ENCODE measurements around the gene KCNMB2.

The KCNMB2 gene

GRCh38 chr3:178646186-178646862, 110.1 kb downstream of the KCNMB2 start:
- no peak for DNase-seq (ENCODE audit: low read depth in 2 of 2)

DNA sequence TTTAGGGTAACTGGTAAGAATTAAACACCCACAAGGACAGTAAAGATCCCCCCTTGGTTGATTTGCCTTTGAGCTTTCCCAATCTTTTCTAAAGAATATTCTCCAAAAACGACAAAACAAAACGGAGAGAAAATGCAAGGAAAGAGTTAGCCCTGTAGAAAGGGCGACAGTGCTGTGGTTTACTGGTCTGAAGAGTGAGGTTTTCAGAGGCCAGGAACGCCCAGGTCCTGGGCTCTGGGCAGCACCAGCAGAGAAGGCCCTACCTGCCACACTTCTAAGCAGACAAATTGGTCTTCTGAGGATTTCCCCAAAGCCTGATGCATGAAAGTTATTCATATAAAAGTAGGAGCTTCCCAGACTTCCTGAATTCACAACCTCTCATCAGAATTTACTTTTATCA, 119.3 kb downstream of the KCNMB2 start:
- DNase-seq (ENCODE audit: low read depth in 2 of 2), result no peak

- no peak for DNase-seq (ENCODE audit: low read depth in 2 of 2)
Observed at GRCh38 chr3:178658694-178659325, 122.6 kb downstream of the KCNMB2 start.

DNA sequence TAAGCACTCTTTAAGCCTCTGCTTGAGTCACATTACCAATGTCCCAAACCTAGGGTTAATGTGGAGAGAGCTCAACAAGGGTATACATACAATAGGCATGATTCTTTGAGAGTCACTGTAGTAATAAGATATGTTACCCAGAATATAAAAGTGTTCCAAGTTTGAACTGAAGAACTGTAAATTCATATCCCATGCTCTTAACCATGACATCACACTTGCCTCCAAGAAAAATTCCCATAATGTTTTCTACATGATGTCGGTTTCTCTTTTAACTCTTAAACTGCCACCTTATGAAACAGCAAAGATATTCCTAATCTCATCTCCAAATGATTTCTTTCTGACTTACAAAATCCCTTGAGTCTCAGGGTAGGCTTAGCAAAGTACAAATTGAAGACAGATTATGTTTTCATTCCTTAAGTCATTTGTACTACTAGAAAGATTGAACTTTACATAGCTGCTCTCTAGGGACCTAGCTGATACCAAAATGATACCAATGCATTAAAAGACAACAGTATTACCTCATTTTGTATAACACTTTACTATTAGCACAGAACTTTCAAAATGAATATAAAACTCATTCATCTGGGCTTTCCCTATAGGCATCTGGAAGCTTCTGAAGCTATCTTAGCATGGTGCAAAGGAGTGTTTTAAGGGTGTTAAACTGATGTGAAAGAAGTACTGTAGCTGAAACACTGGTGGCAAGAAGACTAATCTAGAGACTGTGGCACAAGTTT, 127.1 kb downstream of the KCNMB2 start:
- DNase-seq (ENCODE audit: low read depth in 2 of 2), result no peak

GRCh38 chr3:178665747-178666146, 129.5 kb downstream of the KCNMB2 start:
- DNase-seq (ENCODE audit: low read depth in 2 of 2), result no peak

- DNase-seq (ENCODE audit: low read depth in 2 of 2), result no peak
Observed at GRCh38 chr3:178669022-178669601, 132.9 kb downstream of the KCNMB2 start.

DNA sequence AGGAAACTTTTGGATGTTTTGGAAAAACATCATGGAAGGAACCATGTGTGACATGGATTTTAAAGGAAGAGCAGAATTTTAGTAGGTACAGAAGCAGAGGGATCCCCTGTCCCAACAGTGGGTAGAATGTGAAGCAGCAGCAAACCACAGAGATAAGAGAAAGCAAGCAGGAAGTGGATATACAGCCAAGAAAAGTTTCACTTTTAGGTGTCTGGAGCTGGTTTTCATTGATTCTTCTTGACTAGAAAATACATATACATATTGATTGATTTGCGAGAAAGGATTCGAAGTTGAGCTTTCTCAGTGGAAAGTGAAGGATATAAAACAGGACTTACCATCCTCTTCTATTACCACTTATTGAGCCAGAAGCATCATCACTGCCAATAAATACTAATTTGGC, 133.5 kb downstream of the KCNMB2 start:
- DNase-seq (ENCODE audit: low read depth in 2 of 2), result no peak

DNA sequence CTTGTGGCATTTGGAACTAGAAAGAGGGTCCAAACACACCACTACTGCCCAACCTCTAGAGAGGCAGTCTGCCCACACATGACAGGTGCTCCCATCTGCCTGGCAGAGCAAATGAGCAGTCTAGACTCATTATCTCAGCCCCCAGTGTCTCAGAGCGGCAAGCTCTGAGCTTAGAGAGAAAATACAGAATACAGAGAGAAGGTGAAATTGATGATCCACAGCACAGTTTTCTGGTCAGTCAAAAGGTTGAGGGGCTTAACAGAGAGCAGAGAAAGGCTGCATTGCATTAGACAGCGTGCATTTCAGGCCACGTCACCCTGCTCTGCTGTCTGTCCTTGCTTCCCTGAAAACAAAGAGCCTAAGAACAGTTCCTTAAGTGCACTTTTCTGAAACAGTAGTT, 135.1 kb downstream of the KCNMB2 start:
- no peak for DNase-seq (ENCODE audit: low read depth in 2 of 2)

GRCh38 chr3:178671791-178672190, 135.6 kb downstream of the KCNMB2 start:
- DNase-seq (ENCODE audit: low read depth in 2 of 2), result no peak

- no peak for DNase-seq (ENCODE audit: low read depth in 2 of 2)
Observed at GRCh38 chr3:178672275-178672674, 136.0 kb downstream of the KCNMB2 start.

GRCh38 chr3:178673529-178673928, 137.3 kb downstream of the KCNMB2 start:
- DNase-seq (ENCODE audit: low read depth in 2 of 2), result no peak

DNA sequence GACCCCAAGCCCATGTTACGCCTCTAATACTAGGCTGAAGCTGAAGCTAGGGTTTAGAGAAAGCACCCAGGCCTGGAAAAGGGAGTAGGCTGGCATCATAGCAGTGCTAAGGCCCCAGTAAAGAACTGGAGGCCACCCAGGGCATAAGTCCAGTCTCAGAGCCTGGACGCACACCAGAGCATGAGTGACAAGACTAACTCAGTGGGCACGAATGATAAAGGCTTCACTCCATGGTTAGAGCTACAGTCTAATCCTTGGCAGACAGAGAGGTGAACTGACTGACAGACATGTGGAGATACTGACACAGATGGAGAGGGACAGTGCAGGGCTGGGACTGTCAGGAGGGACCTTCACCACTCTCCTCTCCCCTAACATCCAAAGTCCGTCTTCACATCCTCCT, 139.8 kb downstream of the KCNMB2 start:
- no peak for DNase-seq (ENCODE audit: low read depth in 2 of 2)

- no peak for DNase-seq (ENCODE audit: low read depth in 2 of 2)
Observed at GRCh38 chr3:178676942-178677790, 140.9 kb downstream of the KCNMB2 start.

DNA sequence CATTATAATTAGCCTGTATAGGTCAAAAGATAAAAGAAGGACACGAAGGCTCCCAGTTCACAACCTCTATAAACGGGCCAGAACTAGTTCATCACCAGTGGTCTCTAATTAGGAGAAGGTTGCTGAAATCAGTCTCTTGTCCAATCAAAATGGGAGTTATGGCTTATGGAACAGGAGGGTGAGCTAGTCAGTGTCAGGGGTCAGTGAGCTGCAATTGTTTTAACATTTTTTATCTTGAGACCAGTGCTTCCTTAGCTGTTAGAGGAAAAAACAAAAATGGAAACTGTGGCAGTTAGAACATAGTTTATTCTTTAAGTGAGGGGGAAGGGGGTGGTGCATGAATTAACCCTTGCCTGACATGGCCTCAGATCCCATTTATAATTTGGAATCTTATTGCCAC, 141.7 kb downstream of the KCNMB2 start:
- no peak for DNase-seq (ENCODE audit: low read depth in 2 of 2)

DNA sequence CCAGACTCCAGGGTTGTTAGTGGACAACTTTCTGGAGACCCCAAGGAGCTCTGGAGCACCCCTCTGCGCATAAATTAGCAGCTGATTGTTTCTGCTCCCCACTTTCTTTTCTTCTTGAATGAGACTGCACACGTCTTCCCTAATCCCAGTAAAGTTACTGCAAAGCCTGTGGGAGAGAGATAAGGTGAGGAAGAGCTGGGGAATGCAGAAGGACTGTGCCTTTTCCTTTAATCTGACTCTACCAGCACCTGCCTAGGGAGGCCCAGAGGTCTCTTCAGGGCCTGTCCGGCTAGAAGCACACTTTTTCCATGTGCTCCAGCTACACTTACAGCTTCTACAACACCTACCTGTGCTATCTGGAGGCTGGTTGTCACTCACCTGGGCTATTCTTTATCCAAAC, 143.8 kb downstream of the KCNMB2 start:
- no peak for DNase-seq (ENCODE audit: low read depth in 2 of 2)

DNA sequence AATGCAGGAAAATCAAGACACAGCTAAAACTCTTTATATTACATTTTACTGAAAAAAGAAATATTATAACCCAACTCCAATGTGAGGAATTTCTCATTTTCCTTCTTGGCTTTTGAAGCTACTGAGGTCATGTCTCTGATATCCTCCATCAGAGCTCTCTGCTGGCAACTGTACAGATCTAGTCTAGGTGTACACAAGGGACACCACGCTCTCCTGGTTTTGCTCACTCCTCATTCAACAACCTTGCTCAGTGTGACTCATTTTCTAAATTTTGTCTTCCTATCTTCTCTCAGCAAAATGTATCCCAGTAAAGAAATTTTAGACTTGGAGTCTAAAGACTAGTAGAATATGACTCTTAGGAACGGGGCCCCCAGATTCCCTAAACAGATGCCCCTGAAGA, 144.3 kb downstream of the KCNMB2 start:
- DNase-seq (ENCODE audit: low read depth in 2 of 2), result no peak

GRCh38 chr3:178684881-178685590, 148.8 kb downstream of the KCNMB2 start:
- no peak for DNase-seq (ENCODE audit: low read depth in 2 of 2)

DNA sequence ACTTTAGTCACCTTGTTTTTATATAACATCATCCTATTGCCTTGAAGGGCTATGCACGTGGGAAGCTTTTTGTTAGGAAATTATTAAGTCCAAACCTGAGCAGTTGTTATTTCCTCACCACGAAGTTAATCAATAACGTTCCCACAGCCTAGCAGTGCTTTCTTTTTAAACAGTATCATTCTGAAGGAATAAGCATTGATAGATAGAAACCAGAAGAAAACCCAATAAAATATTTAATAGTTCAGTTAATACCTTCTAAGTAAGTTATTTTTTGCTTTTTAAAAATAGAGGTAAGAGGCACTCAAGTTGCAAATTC, 149.3 kb downstream of the KCNMB2 start:
- no peak for DNase-seq (ENCODE audit: low read depth in 2 of 2)

DNA sequence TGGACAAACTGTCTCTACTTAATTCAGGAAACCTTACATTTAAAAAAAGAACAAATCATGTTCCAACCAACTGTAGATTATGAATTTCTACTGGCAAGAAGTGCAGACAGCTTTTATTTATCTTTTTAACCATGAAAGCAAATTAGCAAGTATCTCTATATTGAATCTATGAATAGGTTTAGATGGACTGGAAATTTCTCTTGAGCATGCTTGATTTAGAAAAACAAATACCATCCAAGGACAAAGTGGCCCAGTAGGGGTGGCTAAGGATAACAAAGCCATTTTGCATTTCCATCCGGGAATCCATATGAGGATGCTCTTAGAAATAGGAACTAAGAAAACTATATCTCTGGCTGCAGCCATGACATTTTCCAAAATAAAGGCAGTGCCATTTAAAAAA, 150.6 kb downstream of the KCNMB2 start:
- no peak for DNase-seq (ENCODE audit: low read depth in 2 of 2)

- DNase-seq (ENCODE audit: low read depth in 2 of 2), result no peak
Observed at GRCh38 chr3:178690571-178690970, 154.3 kb downstream of the KCNMB2 start.

- DNase-seq (ENCODE audit: low read depth in 2 of 2), result no peak
Observed at GRCh38 chr3:178699364-178699763, 163.1 kb downstream of the KCNMB2 start.
